Measurements from ENCODE around the gene ANO2. TPM values are rescaled to one million over a fixed set of nuclear protein-coding genes. Genes with fewer than 3 reads are reported as not detected.

The ANO2 gene
- total RNA-seq, 4 donors from 2014 or later = 2.0 to 9.8 (median 4.9) TPM

DNA sequence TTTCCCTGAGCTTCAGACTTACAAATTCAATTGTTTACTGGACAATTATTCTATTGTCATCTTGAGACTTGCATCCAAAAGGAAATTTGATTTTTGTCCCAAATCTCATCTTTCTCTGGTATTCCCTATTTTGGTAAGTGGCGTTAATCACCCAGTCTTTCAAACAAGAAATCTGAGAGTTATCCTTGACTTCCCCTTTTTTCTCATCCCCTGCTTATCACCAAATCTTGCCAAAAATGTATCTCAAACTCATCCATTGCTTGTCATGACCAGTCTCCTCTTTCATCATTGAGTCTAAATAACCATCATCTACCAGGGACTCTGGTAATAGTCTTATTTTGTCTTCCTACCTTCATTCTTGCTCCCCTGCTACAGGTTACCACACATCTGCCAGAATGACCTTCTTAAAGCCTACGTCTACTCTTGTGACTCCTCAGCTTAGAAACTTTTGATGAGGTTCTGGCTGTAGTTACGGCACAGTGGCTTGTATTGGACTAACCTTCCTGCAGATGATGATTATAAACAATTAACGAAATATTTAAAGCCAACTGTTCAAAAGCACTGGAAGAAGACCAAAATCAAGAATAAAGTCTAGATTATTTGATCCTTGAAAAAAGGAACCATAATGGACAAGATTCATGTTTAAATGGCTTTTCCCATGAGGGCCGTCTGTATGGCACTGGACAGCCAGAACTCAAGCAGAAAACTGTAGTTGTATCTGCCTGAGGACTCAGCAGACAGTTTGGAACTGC lies 9.0 kb upstream of the ANO2 start:
- no peak for DNase-seq
- H3K4me1 ChIP-seq = no peaks in the 10 kb centered on the region
- H3K27ac ChIP-seq = no peak overlapping the region
- no peak overlapping the region for H3K4me3 ChIP-seq
- in situ Hi-C loops (cut with MboI; ENCODE audit: low sequenced_read_pairs in 4 of 4) = no loop called here
- no peaks in the 10 kb centered on the region for H3K36me3 ChIP-seq
- TF ChIP-seq POLR2A (IDR thresholded peaks at IDR 0.05) (no peak), CTCF (IDR thresholded peaks at IDR 0.05 in 4 of 5, conservative IDR thresholded peaks at IDR 0.05 in 1 of 5) (no peak)
- no peak for ATAC-seq
- no peaks in the 10 kb centered on the region for H3K9me3 ChIP-seq
- intact Hi-C loops (cut with DNase I; ENCODE audit: low total_unique reads) = no loop called here
- peaks cover 0 to 2% (median 2%) of the 10 kb centered on the region in 3 donors for H3K27me3 ChIP-seq

- in situ Hi-C loops (cut with MboI; ENCODE audit: low sequenced_read_pairs in 4 of 4) = no loop called here
- H3K36me3 ChIP-seq = no peaks in the 10 kb centered on the region
- ATAC-seq = no peak
Measured at GRCh38 chr12:5952031-5952430, 7.0 kb upstream of the ANO2 start.

GRCh38 chr12:5948696-5949095 lies 3.6 kb upstream of the ANO2 start:
- Histone ChIP-seq H3K27me3 (peaks cover 21 to 35% (median 27%) of the 10 kb centered on the region in 3 donors), H3K27ac (no peak overlapping the region), H3K36me3 (no peaks in the 10 kb centered on the region), H3K4me1 (no peaks in the 10 kb centered on the region), H3K9me3 (no peaks in the 10 kb centered on the region), H3K4me3 (no peak overlapping the region)
- intact Hi-C loops (cut with DNase I; ENCODE audit: low total_unique reads) = no loop called here
- DNase-seq (no peak), ATAC-seq (no peak)
- in situ Hi-C loops (cut with MboI; ENCODE audit: low sequenced_read_pairs in 4 of 4) = no loop called here
- TF ChIP-seq CTCF (IDR thresholded peaks at IDR 0.05 in 4 of 5, conservative IDR thresholded peaks at IDR 0.05 in 1 of 5) = no peak
- no peak for TF ChIP-seq POLR2A (IDR thresholded peaks at IDR 0.05)

More at GRCh38 chr12:5952031-5952430, 7.0 kb upstream of the ANO2 start:
- no peak for DNase-seq
- no peaks in the 10 kb centered on the region for H3K9me3 ChIP-seq
- intact Hi-C loops (cut with DNase I; ENCODE audit: low total_unique reads) = no loop called here
- H3K27me3 ChIP-seq = peaks cover 2 to 8% (median 4%) of the 10 kb centered on the region in 3 donors
- H3K4me3 ChIP-seq = no peak overlapping the region
- no peaks in the 10 kb centered on the region for H3K4me1 ChIP-seq
- H3K27ac ChIP-seq = no peak overlapping the region
- TF ChIP-seq POLR2A (IDR thresholded peaks at IDR 0.05) (no peak), CTCF (IDR thresholded peaks at IDR 0.05 in 4 of 5, conservative IDR thresholded peaks at IDR 0.05 in 1 of 5) (no peak)

- ATAC-seq (no peak), DNase-seq (no peak)
- in situ Hi-C loops (cut with MboI; ENCODE audit: low sequenced_read_pairs in 4 of 4) = no loop called here
- Histone ChIP-seq H3K4me3 (no peak overlapping the region), H3K27me3 (peaks cover 22 to 40% (median 27%) of the 10 kb centered on the region in 3 donors), H3K36me3 (no peaks in the 10 kb centered on the region), H3K27ac (no peak overlapping the region), H3K9me3 (no peaks in the 10 kb centered on the region), H3K4me1 (no peaks in the 10 kb centered on the region)
- TF ChIP-seq POLR2A (IDR thresholded peaks at IDR 0.05) (no peak), CTCF (IDR thresholded peaks at IDR 0.05 in 4 of 5, conservative IDR thresholded peaks at IDR 0.05 in 1 of 5) (no peak)
- intact Hi-C loops (cut with DNase I; ENCODE audit: low total_unique reads) = no loop called here
Measured at GRCh38 chr12:5947006-5947405, 1.9 kb upstream of the ANO2 start.
